ENCODE measurements around the gene SLC25A29. TPM values are rescaled to one million over a fixed set of nuclear protein-coding genes. Genes with fewer than 3 reads are reported as not detected.

The SLC25A29 gene
- total and polyA plus RNA-seq, 2 of the 13 experiments (the other 11 are each of a cell fraction or from before 2014, with no cell fraction given): 12.2 to 17.2 TPM

DNA sequence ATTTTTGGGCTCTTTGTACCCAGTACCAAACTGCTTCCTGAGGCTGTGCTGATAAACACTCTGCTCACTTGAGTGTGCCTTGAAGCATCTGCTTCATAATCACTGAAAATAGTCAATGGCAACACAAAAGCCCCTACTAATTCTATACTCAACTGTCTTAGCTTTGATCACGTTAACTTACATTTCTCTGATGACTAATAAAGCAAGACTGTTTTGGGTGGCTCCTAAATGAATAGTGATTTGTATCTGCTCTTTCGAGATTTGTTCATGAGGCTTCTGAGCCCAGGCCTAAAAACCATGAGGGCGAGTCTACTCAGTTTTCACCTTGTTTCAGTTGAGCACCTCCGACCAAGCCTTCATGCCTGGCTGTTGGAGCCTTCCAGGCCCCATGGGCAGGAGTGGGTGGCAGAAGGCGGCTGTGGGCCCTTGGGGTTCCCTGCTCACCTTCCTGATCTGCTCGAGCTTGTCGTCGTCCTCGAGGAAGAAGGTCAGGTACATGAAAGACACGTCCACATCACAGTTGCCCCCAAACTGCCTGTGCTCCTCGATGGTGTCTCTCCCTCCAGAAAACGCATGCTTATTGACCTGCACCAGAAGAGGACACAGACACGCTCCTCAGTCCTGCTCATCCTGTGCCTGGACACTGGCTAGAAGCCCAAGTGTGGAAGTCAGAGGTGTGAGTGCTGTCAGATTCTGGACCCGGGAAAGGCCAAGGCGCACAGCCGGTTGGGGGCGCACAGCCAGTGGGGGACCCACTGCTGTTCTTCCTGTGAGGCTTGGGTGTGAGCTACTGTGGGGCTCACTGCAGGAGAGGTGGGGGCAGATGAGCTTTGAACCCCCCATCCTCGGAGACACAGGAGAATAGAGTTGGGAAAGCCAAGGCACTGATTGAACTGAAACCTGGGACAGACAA, 30.6 kb upstream of the SLC25A29 start (continued):
- TF ChIP-seq E2F2 (CRISPR knock-in tag; IDR thresholded peaks at IDR 0.05; ENCODE audit: borderline replicate concordance) (no peak), AHR (CRISPR knock-in tag; IDR thresholded peaks at IDR 0.05) (no peak)

- intact Hi-C loops (cut with micrococcal nuclease; ENCODE audit: unreplicated experiment) (no loop called here), in situ Hi-C loops (cut with HindIII; ENCODE audit: extremely low pct_ligation_motif_present, low pct_unique_long_range_greater_than_20kb) (no loop called here)
- no peak for ATAC-seq
- TF ChIP-seq RFX5 (IDR thresholded peaks at IDR 0.05; ENCODE audit: low read depth, low read length) (no peak), ZNF572 (CRISPR knock-in tag; IDR thresholded peaks at IDR 0.05) (no peak), ZNF275 (CRISPR knock-in tag; IDR thresholded peaks at IDR 0.05; ENCODE audit: borderline replicate concordance) (no peak), ZNF614 (CRISPR knock-in tag; IDR thresholded peaks at IDR 0.05; ENCODE audit: borderline replicate concordance) (no peak), PITX1 (CRISPR knock-in tag; IDR thresholded peaks at IDR 0.05) (no peak), SAFB2 (CRISPR knock-in tag; IDR thresholded peaks at IDR 0.05; ENCODE audit: borderline replicate concordance, low read depth) (no peak), NCOR1 (IDR thresholded peaks at IDR 0.05; ENCODE audit: borderline replicate concordance, low read length) (no peak), ZNF781 (CRISPR knock-in tag; IDR thresholded peaks at IDR 0.05; ENCODE audit: borderline replicate concordance, not compliant biosample characterization) (no peak), SIN3A (IDR thresholded peaks at IDR 0.05; ENCODE audit: borderline replicate concordance, low read depth, low read length) (no peak)
- Histone ChIP-seq H3K79me2 (ENCODE audit: insufficient read depth, low read length) (no peaks in the 10 kb centered on the region), H2AFZ (ENCODE audit: low read length) (no peak overlapping the region), H3K9me3 (ENCODE audit: low read length) (no peaks in the 10 kb centered on the region), H4K20me1 (ENCODE audit: insufficient read depth, low read length) (no peaks in the 10 kb centered on the region), H3K36me3 (replicated peaks in 1 of 2; ENCODE audit: control insufficient read depth in 1 of 2, insufficient read depth in 2 of 2, low read length in 2 of 2) (peaks cover 10 to 27% of the 10 kb centered on the region in 2 experiments; a peak in 4 of 5 replicates), H3K27me3 (ENCODE audit: control insufficient read depth in 1 of 2, insufficient read depth in 2 of 2, low read length in 2 of 2) (no peaks in the 10 kb centered on the region), H3K27ac (ENCODE audit: extremely low read length, insufficient read depth, low read length) (no peak overlapping the region), H3K4me2 (ENCODE audit: low read depth, low read length) (no peak overlapping the region), H3K4me3 (replicated peaks in 1 of 3; ENCODE audit: insufficient read depth in 1 of 3, low read depth in 2 of 3, low read length in 3 of 3) (no peak overlapping the region), H3K9ac (ENCODE audit: insufficient read depth, low read depth, low read length) (no peak overlapping the region), H3K4me1 (ENCODE audit: insufficient read depth, low read length) (peaks cover 6% of the 10 kb centered on the region; the same call in 1 of the 2 replicates)
- BruUV-seq (replicated peaks): no TSS peak
- ChIA-PET CTCF (ENCODE audit: low intra/inter-chr PET ratio, low total read pairs) (no interaction called here), POLR2A (no interaction called here)
- FAIRE-seq: no peak
- no peak for DNase-seq (ENCODE audit: low spot score)
- WGBS (ENCODE audit: low lambda C conversion rate): 100% methylated on average over 8 of the region's 12 CpGs
Observed at GRCh38 chr14:100334904-100335303, 28.7 kb upstream of the SLC25A29 start.
